GM19240 (cell line): ENCODE measurements around the gene GPRIN1.

Experiments used
- DNase-seq: peaks from one replicate; pipeline ENCODE4 v3.0.0; 2011; ENCODE audit warnings: low spot score; ENCODE audit not compliant: insufficient read length

The GPRIN1 gene

DNA sequence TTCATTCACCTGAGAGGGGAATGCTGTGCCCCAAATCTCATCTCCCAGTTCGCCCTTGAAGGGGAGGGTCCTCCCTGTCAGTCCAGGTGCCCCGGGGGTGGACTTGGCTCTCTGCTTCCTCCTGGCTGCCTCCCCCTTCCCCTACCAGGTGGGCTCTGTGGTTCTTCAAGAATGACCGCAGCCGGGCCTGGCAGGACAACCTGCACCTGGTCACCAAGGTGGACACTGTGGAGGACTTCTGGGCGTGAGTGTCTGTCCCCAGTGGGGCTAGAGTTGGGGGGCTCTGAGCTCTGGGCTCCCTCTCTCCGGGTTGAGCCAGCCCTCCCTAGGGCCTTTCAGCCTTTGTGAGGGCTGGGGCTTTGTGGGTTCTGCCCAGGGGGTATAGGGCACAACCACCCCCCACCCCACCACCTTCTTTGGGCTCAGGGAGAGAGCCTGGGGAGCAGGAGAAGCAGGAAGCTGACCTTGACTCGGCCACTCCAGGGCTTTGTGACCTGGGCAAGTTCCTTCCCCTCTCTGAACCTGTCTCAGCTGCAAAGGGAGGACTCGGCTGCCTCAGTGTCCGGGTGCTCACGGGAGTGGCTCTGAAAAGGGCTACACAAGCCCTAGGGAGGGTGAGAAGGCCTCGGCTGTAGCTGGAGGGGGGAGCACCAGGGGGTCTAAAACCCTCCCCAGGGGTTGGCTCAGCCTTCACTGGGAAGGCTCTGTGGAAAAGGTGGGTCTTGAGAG is 33.7 kb upstream of the GPRIN1 start:
- DNase-seq, result no peak

DNA sequence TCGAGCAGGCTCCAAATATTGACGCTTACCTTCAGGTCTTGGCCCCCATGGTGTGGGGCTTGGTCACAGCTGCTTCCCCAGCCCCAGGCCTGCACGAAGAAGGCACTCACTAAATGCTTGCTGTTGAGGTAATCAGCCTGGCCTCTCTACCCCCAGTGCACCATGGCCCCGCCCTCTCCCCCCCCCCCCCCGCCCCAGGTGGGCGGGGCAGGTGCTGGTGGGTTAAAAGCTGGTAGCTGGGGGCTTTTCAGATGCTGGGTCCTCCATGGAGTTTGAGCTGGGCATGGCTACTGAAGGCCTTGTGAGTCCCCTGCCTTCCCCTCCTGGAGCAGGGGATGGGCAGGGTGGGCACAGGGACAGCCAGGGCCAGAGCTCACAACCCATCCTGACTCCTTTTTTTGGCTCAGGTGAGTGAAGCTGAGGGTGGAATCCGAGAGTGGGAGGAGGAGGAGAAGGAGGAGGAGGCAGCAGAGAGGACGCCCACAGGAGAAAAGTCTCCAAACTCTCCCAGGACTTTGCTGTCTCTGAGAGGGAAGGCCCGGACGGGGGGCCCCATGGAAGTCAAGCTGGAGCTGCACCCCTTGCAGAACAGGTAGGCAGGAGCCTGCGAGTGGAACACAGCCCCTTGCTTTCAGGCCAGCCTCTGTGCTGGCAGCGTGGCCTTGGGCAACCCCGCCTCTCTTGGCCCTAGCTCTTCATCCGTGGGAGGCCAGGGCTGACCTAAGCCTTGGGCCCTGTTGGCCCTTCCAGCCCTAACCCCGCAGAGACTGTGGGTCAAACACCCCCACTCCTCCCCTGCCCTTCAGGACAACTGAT is 32.9 kb upstream of the GPRIN1 start:
- no peak for DNase-seq

DNA sequence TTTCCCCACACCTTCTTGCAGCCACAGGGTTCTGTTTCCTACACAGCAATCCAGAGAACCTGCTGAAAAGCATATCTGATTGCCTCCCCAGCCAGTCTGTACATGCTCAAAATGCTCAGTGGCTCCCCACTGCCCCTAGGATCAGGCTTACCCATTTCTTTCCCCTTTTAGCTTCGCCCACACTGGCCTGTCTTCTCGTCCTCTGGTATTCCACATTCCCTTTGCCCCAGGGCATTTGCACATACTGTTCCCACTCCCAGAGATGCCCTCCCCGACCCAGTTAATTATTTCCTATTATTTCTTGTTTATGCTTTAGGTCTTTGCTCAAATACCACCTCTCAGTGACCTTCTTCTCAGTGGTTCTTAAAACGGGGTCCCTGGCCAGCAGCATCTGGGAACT is 30.7 kb upstream of the GPRIN1 start:
- no peak for DNase-seq

GRCh38 chr5:176639981-176640380 is 30.0 kb upstream of the GPRIN1 start:
- DNase-seq, result no peak

GRCh38 chr5:176639208-176639607 is 29.3 kb upstream of the GPRIN1 start:
- no peak for DNase-seq

DNA sequence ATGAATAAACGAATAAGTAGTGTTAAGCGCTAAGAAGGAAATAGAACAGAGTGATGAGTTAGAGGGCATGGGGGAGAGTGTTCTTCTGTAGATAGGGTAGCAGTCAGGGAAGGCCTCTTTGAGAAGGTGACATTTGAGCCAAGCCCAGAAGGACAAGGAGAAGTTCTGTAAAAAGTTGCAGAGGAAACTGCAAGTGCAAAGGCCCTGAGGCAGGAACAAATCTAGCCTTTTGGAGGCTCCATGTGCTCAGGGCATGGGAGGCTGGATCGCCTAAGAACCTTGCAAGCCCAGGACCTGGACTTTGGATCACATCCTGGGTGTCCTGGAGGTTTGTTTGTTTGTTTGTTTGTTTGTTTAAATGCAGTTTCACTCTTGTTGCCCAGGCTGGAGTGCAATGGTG is 28.5 kb upstream of the GPRIN1 start:
- DNase-seq, result no peak

DNA sequence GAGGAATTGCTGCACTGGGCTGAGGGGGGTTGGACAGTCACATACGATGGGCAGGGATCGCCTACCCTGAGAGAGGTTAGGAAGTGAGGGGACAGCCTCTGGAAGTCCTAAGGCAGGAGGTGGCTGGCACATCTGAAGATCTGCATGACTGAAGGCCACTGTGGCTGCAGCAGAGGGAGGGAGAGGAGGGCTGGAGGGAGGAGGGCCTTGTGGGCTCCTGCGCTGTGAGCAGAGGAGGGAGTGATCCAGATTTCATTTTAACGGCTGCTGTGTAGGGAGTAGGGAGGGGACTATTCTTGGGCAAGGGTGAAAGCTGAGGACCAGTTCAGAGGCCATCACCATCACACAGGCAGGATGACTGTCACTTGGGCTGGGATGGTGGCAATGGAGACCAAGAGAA is 27.6 kb upstream of the GPRIN1 start:
- DNase-seq, result no peak

- no peak for DNase-seq
These were observed 26.5 kb upstream of the GPRIN1 start for GRCh38 chr5:176636426-176636825.

DNA sequence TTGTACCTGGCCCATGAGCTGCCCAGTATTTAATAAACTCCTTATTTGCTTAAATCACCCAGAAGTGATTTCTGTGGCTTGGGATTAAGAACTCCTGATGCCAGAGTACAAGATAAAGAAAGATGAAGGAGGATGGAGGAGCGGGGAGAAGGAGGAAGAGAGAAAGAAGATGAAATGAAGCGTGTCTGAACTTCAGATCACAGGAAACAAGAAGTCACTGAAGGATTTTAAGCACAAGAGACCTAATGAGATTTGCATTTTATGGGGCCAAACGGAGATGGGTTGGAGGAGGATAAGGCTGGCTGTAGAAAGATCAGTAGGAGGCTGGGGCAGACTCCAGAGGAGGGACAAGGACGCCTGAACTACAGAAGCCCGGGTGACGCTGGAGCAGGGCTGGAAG is 23.6 kb upstream of the GPRIN1 start:
- no peak for DNase-seq

DNA sequence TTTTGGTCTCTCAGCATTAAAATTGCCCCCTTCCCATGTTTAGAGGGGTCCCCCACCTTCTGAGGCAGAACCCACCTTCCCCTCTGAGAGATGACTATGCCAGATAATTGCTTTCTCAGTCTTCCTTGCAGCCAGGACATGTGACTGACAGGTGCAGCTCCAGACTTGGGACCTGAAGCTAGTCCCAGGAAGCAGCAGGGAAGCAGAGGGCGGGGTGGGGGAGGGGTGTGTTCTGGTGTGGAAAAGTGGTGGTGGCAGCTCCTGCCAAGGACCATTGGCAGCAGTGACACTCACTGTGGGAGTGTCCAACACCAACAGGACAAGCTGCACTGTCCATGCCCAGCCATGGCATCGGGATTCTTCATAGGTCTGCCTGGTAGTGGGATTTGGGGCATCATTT is 22.8 kb upstream of the GPRIN1 start:
- no peak for DNase-seq

- no peak for DNase-seq
These were observed 21.6 kb upstream of the GPRIN1 start for GRCh38 chr5:176631383-176632200.

GRCh38 chr5:176630681-176631222 is 20.8 kb upstream of the GPRIN1 start:
- no peak for DNase-seq

DNA sequence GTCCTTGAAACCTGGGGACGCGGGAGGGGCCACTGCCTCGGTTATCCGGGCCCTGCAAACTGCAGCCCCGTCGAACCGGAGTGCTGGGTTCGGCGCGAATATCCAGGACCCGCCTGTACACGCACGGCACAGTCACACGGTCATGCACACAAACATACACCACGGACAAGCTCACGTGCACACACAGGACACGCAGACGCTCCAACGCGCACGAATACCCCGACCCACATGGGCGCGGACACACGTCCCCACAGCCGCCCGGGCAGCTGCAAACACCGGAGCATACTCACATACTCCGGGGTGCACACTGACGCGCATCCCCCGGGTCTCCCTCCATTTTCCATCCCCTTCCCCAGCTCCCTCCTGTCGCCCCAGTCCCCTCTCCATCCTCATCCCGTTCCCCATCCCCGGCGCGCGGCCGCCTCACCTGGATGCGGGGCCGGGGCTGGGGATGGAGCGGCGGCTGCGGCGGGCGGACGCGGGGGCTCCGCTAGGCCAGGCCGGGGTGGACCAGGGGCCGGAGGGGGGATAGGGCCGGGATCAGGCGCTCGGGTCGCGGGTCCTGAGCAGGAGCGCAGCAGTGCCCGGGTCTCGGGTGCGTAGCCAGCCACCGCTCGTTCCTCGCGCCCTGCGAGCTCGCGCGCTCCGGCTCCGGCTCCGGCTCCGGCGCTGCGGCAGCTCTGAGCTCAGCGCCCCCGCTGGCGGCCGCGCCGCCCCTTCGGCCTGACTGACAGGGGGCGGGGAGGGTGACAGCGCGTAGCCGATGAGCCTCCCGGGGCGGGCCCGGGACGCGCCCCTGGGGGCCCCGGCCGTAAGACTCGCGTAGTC is 20.1 kb upstream of the GPRIN1 start, which contains the start of the genes EIF4E1B and SNCB:
TSS of gene EIF4E1B (plus strand) at position 823 of the 828 bp plus-strand sequence. CDS start 12,113 bp downstream, outside the sequence.
TSS of gene SNCB (minus strand) at position 682 of the 828 bp plus-strand sequence. CDS start 880 bp downstream, outside the sequence.
- peak; percentile 63 for DNase-seq

DNA sequence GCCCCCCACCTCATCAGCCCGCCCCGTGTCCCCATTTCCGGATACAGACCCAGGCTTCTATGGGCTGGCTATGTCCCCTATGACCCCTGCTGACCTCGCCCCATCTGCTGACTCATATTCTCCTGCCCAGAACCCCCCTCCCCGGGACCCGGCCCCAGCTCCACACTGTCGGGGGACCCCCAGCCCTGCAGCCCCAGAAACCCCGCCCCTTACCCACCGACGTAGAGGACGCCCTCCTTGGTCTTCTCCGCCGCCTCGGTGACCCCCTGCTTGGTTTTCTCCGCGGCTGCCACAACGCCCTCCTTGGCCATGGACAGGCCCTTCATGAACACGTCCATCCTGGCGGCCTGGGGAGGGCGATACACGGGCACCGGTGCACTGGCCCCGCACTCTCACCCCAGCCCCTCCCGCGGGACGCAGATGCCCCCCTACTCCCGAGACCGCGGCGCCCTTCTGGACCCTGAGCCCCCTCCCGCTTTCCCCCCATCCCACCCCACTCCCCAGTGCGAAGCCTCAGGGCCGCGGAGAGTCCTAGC is 19.4 kb upstream of the GPRIN1 start:
- DNase-seq, result no peak

- no peak for DNase-seq
These were observed 18.7 kb upstream of the GPRIN1 start for GRCh38 chr5:176628406-176629228.

DNA sequence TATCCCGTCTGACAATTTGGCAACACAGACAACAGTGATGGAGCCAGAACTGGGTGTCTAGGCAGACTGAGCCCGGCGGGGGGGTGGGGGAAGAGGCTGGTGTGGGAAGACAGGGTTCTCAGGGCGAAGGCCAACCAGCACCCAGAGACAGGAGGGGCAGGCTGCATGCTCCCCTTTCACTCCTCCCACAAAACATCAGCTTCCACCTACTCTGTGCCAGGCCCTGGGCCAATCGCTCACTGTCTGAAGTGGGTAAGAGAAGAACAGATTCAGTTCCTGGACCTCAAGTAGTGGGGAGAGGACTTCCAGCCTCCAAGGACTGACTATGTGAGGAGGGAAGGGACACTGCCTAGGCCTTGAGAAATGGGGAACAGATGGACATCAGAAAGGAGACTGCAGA is 17.6 kb upstream of the GPRIN1 start:
- DNase-seq, result no peak

GRCh38 chr5:176626876-176627236 is 16.9 kb upstream of the GPRIN1 start:
- DNase-seq, result no peak

DNA sequence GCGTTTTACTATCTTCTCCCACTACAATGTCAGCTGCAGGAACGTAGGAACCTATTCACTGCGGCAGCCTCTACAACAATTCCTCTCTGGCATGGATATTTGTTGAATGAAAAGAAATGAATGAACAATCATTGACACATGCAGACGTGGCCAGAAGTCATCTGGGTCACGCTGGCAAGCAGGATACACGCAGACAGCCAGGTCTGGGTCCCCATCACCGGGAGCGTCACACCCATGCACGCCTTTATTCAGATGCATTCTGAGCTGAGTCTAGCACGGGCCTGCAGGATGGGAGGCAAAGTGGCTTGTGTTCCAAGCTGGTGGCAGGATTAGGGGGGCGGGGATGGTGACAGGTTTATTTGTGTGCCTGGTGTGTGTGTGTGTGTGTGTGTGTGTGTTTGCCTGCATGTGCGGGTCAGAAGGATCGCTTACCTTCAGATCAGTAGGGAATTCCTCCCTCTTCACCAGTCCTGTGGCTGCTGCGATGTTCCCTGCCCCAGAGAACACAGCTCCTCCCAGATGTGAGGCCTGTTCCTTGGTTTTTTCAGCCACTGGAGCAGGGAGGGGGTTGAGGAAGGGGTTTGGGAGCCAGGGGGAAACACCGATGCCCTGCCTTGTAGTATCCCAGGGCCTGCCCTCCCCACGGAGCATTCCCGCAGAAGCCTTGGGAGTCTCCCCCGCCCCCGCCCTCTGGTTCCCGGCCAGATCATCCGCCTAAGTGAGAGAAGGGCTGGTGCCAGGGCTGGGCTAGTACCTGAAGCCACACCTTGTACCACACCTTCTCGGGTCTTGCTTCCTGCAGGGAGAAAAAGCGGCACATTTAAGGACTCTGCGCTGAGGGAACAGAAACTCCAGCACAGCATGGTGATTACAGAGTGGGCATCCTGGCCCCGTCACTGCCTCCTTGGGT is 16.3 kb upstream of the GPRIN1 start:
- no peak for DNase-seq
